ENCODE data around the gene TMEM35B. TPM values are rescaled to one million over a fixed set of nuclear protein-coding genes. Genes with fewer than 3 reads are reported as not detected.

Gene TMEM35B
- total RNA-seq (16.3 TPM), polyA plus RNA-seq (ENCODE audit: insufficient read depth in 1 of 8, insufficient read length in 8 of 8, low replicate concordance in 1 of 8) (10 to 100 TPM; 17.6 to 25.9 (median 21.1) TPM)
- long read RNA-seq, donor 1, transcript TMEM35B-201 (3 exons, 922 nt), result major isoform, 20 of 29 reads
- long read RNA-seq, donor 1, partial matches to known transcripts, result 9 of 29 reads
- long read RNA-seq, donor 1, other reads (novel, unspliced or antisense), result 0 of 29 reads
- long read RNA-seq, donor 2, result 0 reads
- long read RNA-seq, donor 3, transcript TMEM35B-201 (3 exons, 922 nt), result major isoform, 34 of 46 reads
- long read RNA-seq, donor 3, partial matches to known transcripts, result 12 of 46 reads
- long read RNA-seq, donor 3, other reads (novel, unspliced or antisense), result 0 of 46 reads
- long read RNA-seq, donor 4, transcript TMEM35B-201 (3 exons, 922 nt), result major isoform, 14 of 14 reads
- long read RNA-seq, donor 4, partial matches to known transcripts, result 0 of 14 reads
- long read RNA-seq, donor 4, other reads (novel, unspliced or antisense), result 0 of 14 reads
- long read RNA-seq, donor 5, transcript TMEM35B-201 (3 exons, 922 nt), result major isoform, 51 of 96 reads
- long read RNA-seq, donor 5, partial matches to known transcripts, result 45 of 96 reads
- long read RNA-seq, donor 5, other reads (novel, unspliced or antisense), result 0 of 96 reads
- long read RNA-seq, donor 6, transcript TMEM35B-201 (3 exons, 922 nt), result major isoform, 28 of 41 reads
- long read RNA-seq, donor 6, partial matches to known transcripts, result 13 of 41 reads
- long read RNA-seq, donor 6, other reads (novel, unspliced or antisense), result 0 of 41 reads
- long read RNA-seq, donor 7, transcript TMEM35B-201 (3 exons, 922 nt), result major isoform, 32 of 51 reads
- long read RNA-seq, donor 7, partial matches to known transcripts, result 19 of 51 reads
- long read RNA-seq, donor 7, other reads (novel, unspliced or antisense), result 0 of 51 reads
- long read RNA-seq, donor 8, transcript TMEM35B-201 (3 exons, 922 nt), result major isoform, 31 of 40 reads
- long read RNA-seq, donor 8, partial matches to known transcripts, result 9 of 40 reads
- long read RNA-seq, donor 8, other reads (novel, unspliced or antisense), result 0 of 40 reads
- long read RNA-seq, donor 9, transcript TMEM35B-201 (3 exons, 922 nt), result major isoform, 29 of 38 reads
- long read RNA-seq, donor 9, partial matches to known transcripts, result 9 of 38 reads
- long read RNA-seq, donor 9, other reads (novel, unspliced or antisense), result 0 of 38 reads
- long read RNA-seq, donor 10, transcript TMEM35B-201 (3 exons, 922 nt), result major isoform, 35 of 43 reads
- long read RNA-seq, donor 10, partial matches to known transcripts, result 8 of 43 reads
- long read RNA-seq, donor 10, other reads (novel, unspliced or antisense), result 0 of 43 reads
- long read RNA-seq, donor 11, transcript TMEM35B-201 (3 exons, 922 nt), result major isoform, 22 of 35 reads
- long read RNA-seq, donor 11, partial matches to known transcripts, result 13 of 35 reads
- long read RNA-seq, donor 11, other reads (novel, unspliced or antisense), result 0 of 35 reads

GRCh38 chr1:34984793-34985608 is at the start of gene TMEM35B:
Gene TMEM35B (minus strand): TSS chr1:34985347. CDS start chr1:34985305, 42 bp downstream.
- H3K9me3 ChIP-seq (replicated peaks; ENCODE audit: control insufficient read depth, low read depth, low read length), result no peaks in the 10 kb centered on the region
- 0% methylated on average over 53 of the region's 58 CpGs for WGBS (ENCODE audit: insufficient coverage)
- peak within 1 kb of the TSS; percentile 90 for H3K27ac ChIP-seq (ENCODE audit: low read length)
- H3K4me1 ChIP-seq (ENCODE audit: control insufficient read depth, insufficient read depth, low read length), result peaks cover 24% of the 10 kb centered on the region
- H3K27me3 ChIP-seq (ENCODE audit: control insufficient read depth, insufficient read depth, low read length), result no peaks in the 10 kb centered on the region
- H3K4me3 ChIP-seq (ENCODE audit: low read length), result peak within 1 kb of the TSS; percentile 80
- peaks cover 12% of the 10 kb centered on the region for H3K36me3 ChIP-seq (ENCODE audit: control insufficient read depth, insufficient read depth, low read length)
- peak; percentile 85 for DNase-seq

GRCh38 chr1:35033346-35033745 is 48.2 kb upstream of the TMEM35B start:
- peaks cover 6% of the 10 kb centered on the region for H3K4me1 ChIP-seq (ENCODE audit: control insufficient read depth, insufficient read depth, low read length)

GRCh38 chr1:35032384-35032739 is 47.2 kb upstream of the TMEM35B start:
- H3K4me1 ChIP-seq (ENCODE audit: control insufficient read depth, insufficient read depth, low read length), result peaks cover 6% of the 10 kb centered on the region
- H3K27me3 ChIP-seq (ENCODE audit: control insufficient read depth, insufficient read depth, low read length), result peaks cover 2% of the 10 kb centered on the region
- H3K4me3 ChIP-seq (ENCODE audit: low read length), result no peak overlapping the region
- DNase-seq, result no peak
- no peak overlapping the region for H3K27ac ChIP-seq (ENCODE audit: low read length)
- WGBS (ENCODE audit: insufficient coverage), result no CpG with 5 or more reads among the region's 1 CpG
- H3K36me3 ChIP-seq (ENCODE audit: control insufficient read depth, insufficient read depth, low read length), result peaks cover 3% of the 10 kb centered on the region
- peaks cover 11% of the 10 kb centered on the region for H3K9me3 ChIP-seq (replicated peaks; ENCODE audit: control insufficient read depth, low read depth, low read length)

More at GRCh38 chr1:35033346-35033745, 48.2 kb upstream of the TMEM35B start:
- H3K27ac ChIP-seq (ENCODE audit: low read length), result no peak overlapping the region
- no peaks in the 10 kb centered on the region for H3K36me3 ChIP-seq (ENCODE audit: control insufficient read depth, insufficient read depth, low read length)
- H3K27me3 ChIP-seq (ENCODE audit: control insufficient read depth, insufficient read depth, low read length), result peaks cover 2% of the 10 kb centered on the region
- no peak for DNase-seq
- WGBS (ENCODE audit: insufficient coverage), result no CpG with 5 or more reads among the region's 1 CpG
- H3K9me3 ChIP-seq (replicated peaks; ENCODE audit: control insufficient read depth, low read depth, low read length), result peaks cover 11% of the 10 kb centered on the region
- no peak overlapping the region for H3K4me3 ChIP-seq (ENCODE audit: low read length)

- H3K4me3 ChIP-seq (ENCODE audit: low read length), result peak overlapping the region; percentile 78
- H3K27me3 ChIP-seq (ENCODE audit: control insufficient read depth, insufficient read depth, low read length), result peaks cover 2% of the 10 kb centered on the region
- H3K27ac ChIP-seq (ENCODE audit: low read length), result peak overlapping the region; percentile 97
- peaks cover 6% of the 10 kb centered on the region for H3K4me1 ChIP-seq (ENCODE audit: control insufficient read depth, insufficient read depth, low read length)
- DNase-seq, result peak; percentile 53
- H3K9me3 ChIP-seq (replicated peaks; ENCODE audit: control insufficient read depth, low read depth, low read length), result peaks cover 11% of the 10 kb centered on the region
- H3K36me3 ChIP-seq (ENCODE audit: control insufficient read depth, insufficient read depth, low read length), result peaks cover 3% of the 10 kb centered on the region
- 0% methylated on average over 5 of the region's 17 CpGs for whole genome bisulfite sequencing (ENCODE audit: insufficient coverage)
Observed at GRCh38 chr1:35030756-35031446, 45.8 kb upstream of the TMEM35B start.

GRCh38 chr1:35030338-35030737 is 45.2 kb upstream of the TMEM35B start:
- no peak for DNase-seq

GRCh38 chr1:35029761-35030160 is 44.6 kb upstream of the TMEM35B start:
- H3K27ac ChIP-seq (ENCODE audit: low read length), result no peak overlapping the region

More at GRCh38 chr1:35030338-35030737, 45.2 kb upstream of the TMEM35B start:
- no peak overlapping the region for H3K27ac ChIP-seq (ENCODE audit: low read length)
- H3K4me1 ChIP-seq (ENCODE audit: control insufficient read depth, insufficient read depth, low read length), result peaks cover 6% of the 10 kb centered on the region
- H3K4me3 ChIP-seq (ENCODE audit: low read length), result peak overlapping the region; percentile 10
- no CpG with 5 or more reads among the region's 5 CpGs for WGBS (ENCODE audit: insufficient coverage)
- H3K36me3 ChIP-seq (ENCODE audit: control insufficient read depth, insufficient read depth, low read length), result peaks cover 3% of the 10 kb centered on the region
- H3K9me3 ChIP-seq (replicated peaks; ENCODE audit: control insufficient read depth, low read depth, low read length), result peaks cover 11% of the 10 kb centered on the region
- H3K27me3 ChIP-seq (ENCODE audit: control insufficient read depth, insufficient read depth, low read length), result peaks cover 2% of the 10 kb centered on the region

GRCh38 chr1:35016406-35016805 is 31.3 kb upstream of the TMEM35B start:
- no peak for DNase-seq
- no peak overlapping the region for H3K27ac ChIP-seq (ENCODE audit: low read length)

More at GRCh38 chr1:35029761-35030160, 44.6 kb upstream of the TMEM35B start:
- Histone ChIP-seq H3K9me3 (replicated peaks; ENCODE audit: control insufficient read depth, low read depth, low read length) (peaks cover 11% of the 10 kb centered on the region), H3K4me1 (ENCODE audit: control insufficient read depth, insufficient read depth, low read length) (peaks cover 6% of the 10 kb centered on the region), H3K27me3 (ENCODE audit: control insufficient read depth, insufficient read depth, low read length) (peaks cover 2% of the 10 kb centered on the region), H3K4me3 (ENCODE audit: low read length) (no peak overlapping the region), H3K36me3 (ENCODE audit: control insufficient read depth, insufficient read depth, low read length) (peaks cover 3% of the 10 kb centered on the region)
- peak; percentile 3 for DNase-seq

GRCh38 chr1:35014486-35014885 is 29.3 kb upstream of the TMEM35B start:
- Histone ChIP-seq H3K36me3 (ENCODE audit: control insufficient read depth, insufficient read depth, low read length) (peaks cover 20% of the 10 kb centered on the region), H3K27ac (ENCODE audit: low read length) (no peak overlapping the region), H3K27me3 (ENCODE audit: control insufficient read depth, insufficient read depth, low read length) (no peaks in the 10 kb centered on the region), H3K4me3 (ENCODE audit: low read length) (no peak overlapping the region), H3K9me3 (replicated peaks; ENCODE audit: control insufficient read depth, low read depth, low read length) (no peaks in the 10 kb centered on the region), H3K4me1 (ENCODE audit: control insufficient read depth, insufficient read depth, low read length) (no peaks in the 10 kb centered on the region)
- DNase-seq, result no peak
- WGBS (ENCODE audit: insufficient coverage), result no CpG with 5 or more reads among the region's 2 CpGs

More at GRCh38 chr1:35016406-35016805, 31.3 kb upstream of the TMEM35B start:
- Histone ChIP-seq H3K9me3 (replicated peaks; ENCODE audit: control insufficient read depth, low read depth, low read length) (no peaks in the 10 kb centered on the region), H3K4me1 (ENCODE audit: control insufficient read depth, insufficient read depth, low read length) (no peaks in the 10 kb centered on the region), H3K4me3 (ENCODE audit: low read length) (no peak overlapping the region), H3K27me3 (ENCODE audit: control insufficient read depth, insufficient read depth, low read length) (no peaks in the 10 kb centered on the region), H3K36me3 (ENCODE audit: control insufficient read depth, insufficient read depth, low read length) (peaks cover 12% of the 10 kb centered on the region)
